ENCODE results near the gene CCR5AS.

CCR5AS gene

DNA sequence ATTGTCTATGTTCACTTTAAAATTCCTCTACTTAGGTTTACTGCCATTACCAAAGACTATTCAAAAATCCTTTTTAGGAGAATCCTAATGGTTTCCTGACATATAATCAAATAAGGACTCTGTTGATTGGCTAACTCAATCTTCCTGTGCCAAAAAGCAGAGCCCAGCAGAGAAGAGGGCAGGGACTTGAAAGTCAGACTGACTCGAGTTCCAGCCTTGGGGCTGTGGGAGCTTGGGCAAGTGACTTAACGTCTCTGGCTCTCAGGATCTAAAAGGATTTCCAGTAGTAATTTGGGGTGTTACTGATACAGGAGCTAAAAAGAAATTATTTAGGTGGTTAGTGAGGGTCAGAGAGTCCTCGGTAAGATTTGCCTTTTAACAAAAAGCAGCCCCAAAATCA, 25.2 kb downstream of the CCR5AS start:
- no peak for DNase-seq (ENCODE audit: low read depth in 3 of 3, low spot score in 1 of 3)

DNA sequence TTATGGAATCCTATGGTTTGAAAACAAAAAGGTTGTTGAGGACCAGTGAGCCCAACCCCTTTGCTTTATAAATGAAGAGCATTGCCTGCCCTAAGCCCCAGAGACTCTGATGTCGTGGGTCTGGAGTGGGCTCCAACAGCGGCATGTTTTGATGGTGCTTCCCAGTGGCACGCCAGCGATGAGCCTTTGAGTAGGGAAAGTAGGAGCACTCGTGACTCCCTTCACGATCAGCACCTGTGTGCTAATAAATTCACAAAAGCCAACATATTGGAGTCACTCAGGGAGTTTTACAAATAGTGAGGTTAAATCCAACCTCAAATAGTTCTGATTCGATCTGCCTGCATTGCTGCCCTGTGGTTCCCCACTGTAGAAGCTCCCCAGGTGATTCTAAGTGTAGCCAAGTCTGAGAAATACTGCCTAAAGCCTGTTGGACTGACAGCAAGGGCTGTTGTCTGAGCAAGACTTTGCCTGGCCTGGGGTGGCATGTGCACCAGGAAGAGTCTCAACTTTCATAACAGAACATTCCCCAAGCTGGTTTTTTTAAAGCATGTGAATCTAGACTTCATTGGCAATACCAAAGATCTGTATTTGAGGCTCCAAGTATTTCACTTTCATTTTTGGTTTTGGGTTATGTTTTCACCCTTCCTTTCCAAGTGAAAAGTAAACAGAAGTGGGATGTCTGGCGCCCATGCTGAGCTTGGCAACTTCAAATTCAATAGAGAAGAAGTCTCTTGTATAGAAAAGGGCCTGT, 26.2 kb downstream of the CCR5AS start:
- DNase-seq (ENCODE audit: low read depth in 3 of 3, low spot score in 1 of 3), result no peak

- DNase-seq (ENCODE audit: low read depth in 3 of 3, low spot score in 1 of 3), result peak in 2 of 3 donors; percentile 7 to 51
Observed at GRCh38 chr3:46378426-46378942, 28.4 kb downstream of the CCR5AS start.

GRCh38 chr3:46375814-46376213, 31.1 kb downstream of the CCR5AS start:
- DNase-seq (ENCODE audit: low read depth in 3 of 3, low spot score in 1 of 3), result no peak

DNA sequence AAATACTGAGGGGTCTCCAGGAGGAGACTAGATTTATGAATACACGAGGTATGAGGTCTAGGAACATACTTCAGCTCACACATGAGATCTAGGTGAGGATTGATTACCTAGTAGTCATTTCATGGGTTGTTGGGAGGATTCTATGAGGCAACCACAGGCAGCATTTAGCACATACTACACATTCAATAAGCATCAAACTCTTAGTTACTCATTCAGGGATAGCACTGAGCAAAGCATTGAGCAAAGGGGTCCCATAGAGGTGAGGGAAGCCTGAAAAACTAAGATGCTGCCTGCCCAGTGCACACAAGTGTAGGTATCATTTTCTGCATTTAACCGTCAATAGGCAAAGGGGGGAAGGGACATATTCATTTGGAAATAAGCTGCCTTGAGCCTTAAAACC, 31.6 kb downstream of the CCR5AS start:
- DNase-seq (ENCODE audit: low read depth in 3 of 3, low spot score in 1 of 3), result no peak

DNA sequence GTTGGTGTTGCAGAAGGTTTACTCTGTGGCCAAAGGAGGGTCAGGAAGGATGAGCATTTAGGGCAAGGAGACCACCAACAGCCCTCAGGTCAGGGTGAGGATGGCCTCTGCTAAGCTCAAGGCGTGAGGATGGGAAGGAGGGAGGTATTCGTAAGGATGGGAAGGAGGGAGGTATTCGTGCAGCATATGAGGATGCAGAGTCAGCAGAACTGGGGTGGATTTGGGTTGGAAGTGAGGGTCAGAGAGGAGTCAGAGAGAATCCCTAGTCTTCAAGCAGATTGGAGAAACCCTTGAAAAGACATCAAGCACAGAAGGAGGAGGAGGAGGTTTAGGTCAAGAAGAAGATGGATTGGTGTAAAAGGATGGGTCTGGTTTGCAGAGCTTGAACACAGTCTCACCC, 32.1 kb downstream of the CCR5AS start:
- no peak for DNase-seq (ENCODE audit: low read depth in 3 of 3, low spot score in 1 of 3)

DNA sequence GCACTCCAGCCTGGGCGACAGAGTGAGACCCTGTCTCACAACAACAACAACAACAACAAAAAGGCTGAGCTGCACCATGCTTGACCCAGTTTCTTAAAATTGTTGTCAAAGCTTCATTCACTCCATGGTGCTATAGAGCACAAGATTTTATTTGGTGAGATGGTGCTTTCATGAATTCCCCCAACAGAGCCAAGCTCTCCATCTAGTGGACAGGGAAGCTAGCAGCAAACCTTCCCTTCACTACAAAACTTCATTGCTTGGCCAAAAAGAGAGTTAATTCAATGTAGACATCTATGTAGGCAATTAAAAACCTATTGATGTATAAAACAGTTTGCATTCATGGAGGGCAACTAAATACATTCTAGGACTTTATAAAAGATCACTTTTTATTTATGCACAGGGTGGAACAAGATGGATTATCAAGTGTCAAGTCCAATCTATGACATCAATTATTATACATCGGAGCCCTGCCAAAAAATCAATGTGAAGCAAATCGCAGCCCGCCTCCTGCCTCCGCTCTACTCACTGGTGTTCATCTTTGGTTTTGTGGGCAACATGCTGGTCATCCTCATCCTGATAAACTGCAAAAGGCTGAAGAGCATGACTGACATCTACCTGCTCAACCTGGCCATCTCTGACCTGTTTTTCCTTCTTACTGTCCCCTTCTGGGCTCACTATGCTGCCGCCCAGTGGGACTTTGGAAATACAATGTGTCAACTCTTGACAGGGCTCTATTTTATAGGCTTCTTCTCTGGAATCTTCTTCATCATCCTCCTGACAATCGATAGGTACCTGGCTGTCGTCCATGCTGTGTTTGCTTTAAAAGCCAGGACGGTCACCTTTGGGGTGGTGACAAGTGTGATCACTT, 34.1 kb downstream of the CCR5AS start:
- no peak for DNase-seq (ENCODE audit: low read depth in 3 of 3, low spot score in 1 of 3)

- no peak for DNase-seq (ENCODE audit: low read depth in 3 of 3, low spot score in 1 of 3)
Observed at GRCh38 chr3:46371519-46372340, 35.1 kb downstream of the CCR5AS start.

- no peak for DNase-seq (ENCODE audit: low read depth in 3 of 3, low spot score in 1 of 3)
Observed at GRCh38 chr3:46370839-46371518, 35.9 kb downstream of the CCR5AS start, which contains the start of gene CCR5. TSS of gene CCR5 (plus strand) at chr3:46370946. CDS start at chr3:46372903, 1,957 bp downstream.

GRCh38 chr3:46369675-46370132, 37.2 kb downstream of the CCR5AS start:
- DNase-seq (ENCODE audit: low read depth in 3 of 3, low spot score in 1 of 3), result no peak

DNA sequence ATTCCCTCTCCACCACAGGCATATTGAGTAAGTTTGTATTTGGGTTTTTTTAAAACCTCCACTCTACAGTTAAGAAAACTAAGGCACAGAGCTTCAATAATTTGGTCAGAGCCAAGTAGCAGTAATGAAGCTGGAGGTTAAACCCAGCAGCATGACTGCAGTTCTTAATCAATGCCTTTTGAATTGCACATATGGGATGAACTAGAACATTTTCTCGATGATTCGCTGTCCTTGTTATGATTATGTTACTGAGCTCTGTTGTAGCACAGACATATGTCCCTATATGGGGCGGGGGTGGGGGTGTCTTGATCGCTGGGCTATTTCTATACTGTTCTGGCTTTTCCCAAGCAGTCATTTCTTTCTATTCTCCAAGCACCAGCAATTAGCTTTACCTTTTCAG, 37.7 kb downstream of the CCR5AS start:
- no peak for DNase-seq (ENCODE audit: low read depth in 3 of 3, low spot score in 1 of 3)

DNA sequence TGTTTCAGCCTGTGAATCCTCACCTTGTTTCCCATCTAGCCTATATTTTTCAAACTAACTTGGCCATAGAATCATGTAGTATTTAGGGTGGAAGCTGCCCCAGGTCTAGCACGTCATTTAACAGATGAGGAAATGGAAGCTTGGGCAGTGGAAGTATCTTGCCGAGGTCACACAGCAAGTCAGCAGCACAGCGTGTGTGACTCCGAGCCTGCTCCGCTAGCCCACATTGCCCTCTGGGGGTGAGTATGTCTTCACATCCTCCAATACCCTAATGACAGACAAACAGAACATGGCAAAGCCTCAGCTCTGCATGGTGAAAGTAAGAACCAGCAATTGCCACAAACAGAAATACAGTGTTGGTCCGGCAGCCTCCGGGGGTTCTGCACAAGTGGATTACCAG, 38.3 kb downstream of the CCR5AS start:
- peak; percentile 20 to 37 (median 34) for DNase-seq (ENCODE audit: low read depth in 3 of 3, low spot score in 1 of 3)

- DNase-seq (ENCODE audit: low read depth in 3 of 3, low spot score in 1 of 3), result no peak
Observed at GRCh38 chr3:46367811-46368210, 39.1 kb downstream of the CCR5AS start.

- DNase-seq (ENCODE audit: low read depth in 3 of 3, low spot score in 1 of 3), result no peak
Observed at GRCh38 chr3:46365737-46366524, 40.9 kb downstream of the CCR5AS start.

DNA sequence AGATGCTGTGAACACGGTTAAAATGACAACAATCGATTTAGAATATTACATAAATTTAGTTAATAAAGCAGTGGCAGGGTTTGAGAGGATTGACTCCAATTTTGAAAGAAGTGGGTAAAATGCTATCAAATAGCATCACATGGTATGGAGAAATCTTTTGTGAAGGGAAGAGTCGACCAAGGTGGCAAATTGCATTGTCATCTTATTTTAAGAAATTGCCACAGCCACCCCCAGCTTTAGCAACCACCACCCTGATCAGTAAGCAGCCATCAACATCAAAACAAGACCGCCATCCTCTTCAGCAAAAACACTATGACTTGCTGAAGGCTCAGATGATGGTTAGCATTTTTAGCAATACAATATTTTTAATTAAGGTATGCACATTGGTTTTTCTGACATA, 41.8 kb downstream of the CCR5AS start:
- no peak for DNase-seq (ENCODE audit: low read depth in 3 of 3, low spot score in 1 of 3)

DNA sequence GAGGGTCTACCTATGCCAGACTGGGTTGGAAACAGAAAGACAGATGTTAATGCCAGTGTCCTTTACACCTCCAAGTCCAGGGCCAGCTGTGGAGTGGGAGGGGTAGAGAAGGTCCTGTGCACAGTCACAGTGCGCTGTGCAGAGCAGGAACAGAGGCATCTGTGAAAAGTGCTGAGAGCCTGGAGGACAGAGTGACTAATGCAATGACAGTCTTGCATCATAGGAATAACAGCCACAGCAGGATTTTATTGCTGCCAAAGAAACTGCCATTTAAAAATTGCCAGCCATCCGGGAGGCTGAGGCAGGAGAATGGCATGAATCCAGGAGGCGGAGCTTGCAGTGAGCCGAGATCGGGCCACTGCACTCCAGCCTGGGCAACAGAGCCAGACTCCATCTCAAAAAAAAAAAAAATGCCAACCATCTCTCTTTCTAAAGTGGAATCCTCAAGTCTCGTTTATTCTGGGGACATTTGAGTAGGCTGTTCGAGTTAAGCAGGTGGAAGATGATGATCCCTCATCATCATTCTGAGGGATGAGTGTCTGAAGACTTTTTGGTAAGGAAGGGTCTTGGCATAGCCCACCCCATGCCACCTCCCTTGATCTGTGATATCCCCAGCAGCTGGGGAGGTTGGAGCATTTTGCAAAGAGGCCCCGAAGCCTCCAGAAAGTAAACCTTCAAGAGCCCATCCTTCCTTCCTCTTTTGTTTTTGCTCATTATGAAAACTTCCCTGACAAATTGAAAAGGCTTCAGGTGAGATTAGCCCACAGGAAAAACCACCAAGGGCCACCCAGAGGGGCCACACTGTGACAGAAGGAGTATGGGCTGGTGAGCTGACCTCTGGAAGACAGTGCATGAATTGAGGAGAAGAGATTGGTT, 45.2 kb downstream of the CCR5AS start:
- DNase-seq (ENCODE audit: low read depth in 3 of 3, low spot score in 1 of 3), result no peak

GRCh38 chr3:46360907-46361306, 46.0 kb downstream of the CCR5AS start:
- DNase-seq (ENCODE audit: low read depth in 3 of 3, low spot score in 1 of 3), result no peak

GRCh38 chr3:46359733-46360493, 47.0 kb downstream of the CCR5AS start:
- DNase-seq (ENCODE audit: low read depth in 3 of 3, low spot score in 1 of 3), result no peak

Data from stimulated activated CD4-positive, alpha-beta T cell treated with anti-CD3 and anti-CD28 coated beads, TNF-alpha, amount 100 ng/mL, for 1 hour (primary cell).